GM19452 (cell line): ENCODE results near the gene ZNF770.

Experiments used
- ATAC-seq: cut with Tn5 transposase; IDR thresholded peaks from one replicate; pipeline ENCODE4 v1.9.1; 2021; ENCODE audit not compliant: unreplicated experiment

The ZNF770 gene, protein sequence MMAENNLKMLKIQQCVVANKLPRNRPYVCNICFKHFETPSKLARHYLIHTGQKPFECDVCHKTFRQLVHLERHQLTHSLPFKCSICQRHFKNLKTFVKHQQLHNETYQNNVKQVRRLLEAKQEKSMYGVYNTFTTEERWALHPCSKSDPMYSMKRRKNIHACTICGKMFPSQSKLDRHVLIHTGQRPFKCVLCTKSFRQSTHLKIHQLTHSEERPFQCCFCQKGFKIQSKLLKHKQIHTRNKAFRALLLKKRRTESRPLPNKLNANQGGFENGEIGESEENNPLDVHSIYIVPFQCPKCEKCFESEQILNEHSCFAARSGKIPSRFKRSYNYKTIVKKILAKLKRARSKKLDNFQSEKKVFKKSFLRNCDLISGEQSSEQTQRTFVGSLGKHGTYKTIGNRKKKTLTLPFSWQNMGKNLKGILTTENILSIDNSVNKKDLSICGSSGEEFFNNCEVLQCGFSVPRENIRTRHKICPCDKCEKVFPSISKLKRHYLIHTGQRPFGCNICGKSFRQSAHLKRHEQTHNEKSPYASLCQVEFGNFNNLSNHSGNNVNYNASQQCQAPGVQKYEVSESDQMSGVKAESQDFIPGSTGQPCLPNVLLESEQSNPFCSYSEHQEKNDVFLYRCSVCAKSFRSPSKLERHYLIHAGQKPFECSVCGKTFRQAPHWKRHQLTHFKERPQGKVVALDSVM

DNA sequence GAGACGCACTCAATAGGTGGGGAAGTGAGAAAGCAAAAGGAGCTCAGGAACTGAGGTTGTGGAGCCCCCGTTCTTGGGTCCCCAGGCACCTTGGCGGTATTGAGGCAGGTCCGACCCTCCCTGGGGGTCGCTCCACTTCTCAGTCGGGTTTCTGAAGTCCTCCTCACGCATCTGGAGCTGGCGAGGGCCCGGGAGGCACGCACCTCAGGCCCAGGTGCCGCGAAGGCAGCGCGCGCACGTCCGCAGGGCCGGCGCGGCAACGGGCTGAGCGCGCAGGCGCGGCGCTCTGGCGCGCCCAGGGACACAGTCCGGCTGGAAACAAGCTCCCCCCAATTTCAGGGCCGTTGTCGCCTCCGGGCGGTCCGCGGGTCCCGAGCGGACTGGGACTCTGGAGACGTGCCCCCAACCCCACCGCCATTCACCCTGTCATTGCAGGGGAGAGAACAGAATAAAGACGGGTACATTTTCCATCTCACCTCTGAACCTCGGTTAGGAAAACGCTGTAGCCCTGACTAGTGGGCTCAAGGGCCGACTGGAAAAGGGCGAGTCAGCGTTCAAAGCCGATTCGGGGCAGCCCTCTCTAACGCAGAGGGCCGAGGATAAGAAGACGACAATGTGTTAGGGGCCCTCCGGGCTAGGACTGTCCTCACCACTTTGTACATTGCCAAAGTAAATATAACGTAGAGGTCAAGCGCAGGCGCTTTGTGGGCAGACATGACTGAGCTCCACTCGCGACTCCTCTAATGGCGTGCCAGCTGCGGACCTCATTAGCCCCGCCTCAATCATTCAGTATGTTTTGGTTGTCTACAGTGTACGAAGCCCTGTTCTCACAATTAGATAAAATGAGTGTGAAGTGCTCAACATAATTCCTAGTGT lies at the start of gene ZNF770:
ZNF770 (minus strand) TSS at position 261 of the 876 bp plus-strand sequence. CDS start 4,853 bp downstream, outside the sequence.
- ATAC-seq: peak; percentile 80

DNA sequence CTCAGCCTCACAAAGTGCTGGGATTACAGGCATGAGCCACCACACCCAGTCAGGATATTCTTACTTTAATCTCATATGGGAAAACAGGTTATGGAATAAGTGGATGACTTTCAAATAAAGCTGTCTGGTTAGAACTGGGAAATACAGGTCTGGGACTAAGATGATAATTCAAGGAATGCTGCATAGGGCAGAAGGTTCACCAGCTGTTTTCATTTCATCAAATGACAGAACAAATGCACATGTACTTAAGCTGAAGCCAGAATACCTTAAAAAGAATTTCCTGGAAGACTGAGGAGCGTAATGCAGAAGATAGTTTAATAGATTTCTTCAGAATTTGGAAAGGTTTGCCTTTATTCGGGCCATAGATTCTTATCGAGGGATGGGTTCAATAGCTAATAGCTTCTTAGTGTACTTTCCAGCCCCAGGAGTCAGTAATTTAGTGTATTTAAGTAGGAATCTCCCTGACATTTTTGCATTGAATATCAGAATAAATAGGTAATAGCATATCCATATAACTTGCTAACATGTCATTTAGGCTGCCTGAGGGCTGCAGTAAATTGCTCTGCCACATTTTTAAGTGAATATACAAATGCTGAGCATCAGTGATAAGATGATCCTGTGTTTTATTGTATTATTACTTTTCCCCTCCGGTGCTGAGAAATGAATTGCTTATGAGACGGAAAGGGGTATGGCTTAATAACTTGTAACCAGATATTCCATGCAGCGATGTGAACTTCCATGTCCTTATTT lies 40.3 kb upstream of the ZNF770 start:
- no peak for ATAC-seq

DNA sequence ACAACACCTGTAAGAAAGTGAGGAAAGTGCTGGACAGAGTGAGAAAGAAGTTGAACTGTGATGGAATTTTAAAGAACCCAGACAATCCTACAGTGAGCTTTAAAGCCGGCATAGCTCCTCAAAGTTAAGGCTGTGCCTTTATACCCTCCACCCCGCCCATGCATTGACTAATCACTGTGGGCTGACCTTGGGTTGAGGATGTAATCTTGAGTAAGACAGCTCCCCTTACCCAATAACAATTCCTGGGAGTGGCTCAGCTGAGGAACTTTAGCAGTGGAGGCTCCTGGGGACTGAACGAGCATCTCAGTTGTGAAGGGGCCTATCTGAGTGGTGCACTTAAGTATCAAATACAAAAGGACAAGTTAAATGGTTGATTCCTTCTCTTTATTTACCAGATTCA lies 35.7 kb upstream of the ZNF770 start:
- no peak for ATAC-seq

DNA sequence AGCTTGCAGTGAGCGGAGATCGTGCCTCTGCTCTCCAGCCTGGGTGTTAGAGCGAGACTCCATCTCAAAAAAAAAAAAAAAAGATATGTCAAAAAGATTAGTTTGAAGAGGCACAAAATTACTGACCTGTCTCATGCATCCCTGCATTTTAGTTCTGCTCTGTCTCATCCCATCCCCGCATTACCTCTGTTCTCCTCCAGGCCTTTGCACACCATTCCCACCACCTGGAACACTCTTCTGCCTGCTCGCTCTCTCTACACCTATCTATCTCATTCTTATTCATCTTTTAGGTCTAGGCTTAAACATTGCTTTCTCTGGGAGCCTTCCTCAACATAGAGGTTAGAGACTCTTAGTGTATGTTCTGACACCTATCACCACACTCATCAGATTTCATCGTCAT lies 32.9 kb upstream of the ZNF770 start:
- ATAC-seq: no peak

DNA sequence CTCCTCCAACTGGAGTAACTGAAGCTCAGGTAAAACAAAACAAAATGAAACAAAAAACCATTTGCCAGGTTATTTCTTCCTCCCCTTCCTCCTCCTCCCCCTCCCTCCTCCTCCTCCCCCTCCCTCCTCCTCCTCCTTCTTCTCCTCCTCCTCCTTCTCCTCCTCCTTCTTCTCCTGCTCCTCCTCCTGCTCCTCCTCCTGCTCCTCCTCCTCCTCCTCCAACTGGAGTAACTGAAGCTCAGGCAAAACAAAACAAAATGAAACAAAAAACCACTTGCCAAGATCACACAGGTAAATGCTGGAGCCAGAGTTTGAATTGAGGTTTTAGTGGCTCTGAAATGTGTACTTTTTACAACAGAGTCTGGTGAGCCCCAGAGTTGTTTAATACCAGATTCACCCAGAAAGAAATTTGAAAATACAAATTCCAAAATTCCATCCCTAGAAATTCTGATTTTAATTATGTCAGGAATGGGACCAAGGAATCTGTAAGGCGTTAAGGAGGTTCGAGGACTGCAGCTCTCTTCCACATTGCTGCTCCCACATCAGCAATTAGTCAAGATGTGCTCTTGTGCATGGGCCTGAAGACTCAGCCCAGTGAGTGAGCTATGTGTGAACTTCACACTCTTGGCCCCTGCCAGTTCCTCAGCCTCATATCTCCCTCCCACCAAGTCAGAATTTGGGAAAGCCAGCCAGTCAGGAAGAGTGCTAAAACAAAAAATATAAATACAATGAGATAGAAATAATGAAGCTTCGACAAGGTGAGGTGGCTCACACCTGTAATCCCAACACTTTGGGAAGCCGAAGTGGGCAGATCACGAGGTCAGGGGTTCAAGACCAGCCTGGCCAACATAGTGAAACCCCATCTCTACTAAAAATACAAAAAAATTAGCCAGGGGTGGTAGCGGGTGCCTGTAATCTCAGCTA lies 31.6 kb upstream of the ZNF770 start:
- no peak for ATAC-seq

DNA sequence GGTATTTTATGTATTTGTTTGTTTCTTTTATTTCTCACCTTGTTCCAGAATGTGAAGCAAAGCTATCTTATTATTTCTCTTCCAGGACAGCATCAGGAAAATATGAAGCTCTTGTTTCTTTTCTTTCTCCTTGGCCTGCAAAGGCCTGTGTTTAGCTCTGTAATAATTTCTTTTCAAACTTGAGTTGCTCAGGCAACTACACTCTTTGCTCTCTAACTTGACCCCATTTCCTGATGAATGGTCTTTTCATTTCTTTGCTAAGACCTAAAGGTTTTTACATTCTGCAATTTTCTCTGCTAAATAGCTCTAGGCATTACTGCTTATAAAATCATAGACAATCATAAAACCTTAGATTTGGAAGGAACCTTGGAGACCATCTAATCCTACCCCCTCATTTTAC lies 26.2 kb upstream of the ZNF770 start:
- ATAC-seq: no peak

DNA sequence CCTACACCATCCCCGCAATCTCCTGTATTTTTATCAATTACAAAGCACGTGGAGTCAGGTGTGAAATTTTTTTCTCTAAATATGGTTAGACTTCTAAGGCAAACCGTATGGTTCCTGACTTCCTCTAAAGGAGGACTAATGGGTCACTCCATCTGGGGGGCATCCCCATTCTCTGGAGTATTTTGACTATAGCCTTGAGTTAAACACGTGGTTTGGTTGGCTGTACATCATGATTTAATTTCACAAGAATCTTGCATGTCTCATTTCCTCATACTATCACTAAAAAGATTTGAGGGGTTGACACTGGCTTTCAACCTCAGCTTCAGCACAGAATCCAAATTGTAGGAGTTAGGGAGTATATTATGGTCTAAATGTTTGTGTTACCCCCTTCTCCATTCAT lies 25.3 kb upstream of the ZNF770 start:
- ATAC-seq: no peak

DNA sequence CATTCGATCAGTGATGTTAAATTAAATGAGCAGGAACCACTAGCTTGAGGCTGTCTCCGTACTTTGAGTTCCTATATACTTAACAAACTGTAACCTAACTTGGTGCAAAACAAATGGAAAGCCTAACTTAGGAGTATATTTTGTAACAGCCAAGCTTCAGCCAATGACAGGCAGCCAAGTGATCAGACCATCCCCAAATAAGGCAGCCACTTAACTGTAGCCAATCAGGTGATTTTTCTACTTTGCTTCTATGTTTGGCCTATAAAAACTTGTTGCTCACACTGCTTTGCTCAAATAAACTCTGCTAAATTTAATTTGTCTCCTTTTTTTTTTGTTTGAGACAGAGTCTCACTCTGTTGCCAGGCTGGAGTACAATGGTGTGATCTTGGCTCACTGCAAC lies 19.3 kb upstream of the ZNF770 start:
- no peak for ATAC-seq

DNA sequence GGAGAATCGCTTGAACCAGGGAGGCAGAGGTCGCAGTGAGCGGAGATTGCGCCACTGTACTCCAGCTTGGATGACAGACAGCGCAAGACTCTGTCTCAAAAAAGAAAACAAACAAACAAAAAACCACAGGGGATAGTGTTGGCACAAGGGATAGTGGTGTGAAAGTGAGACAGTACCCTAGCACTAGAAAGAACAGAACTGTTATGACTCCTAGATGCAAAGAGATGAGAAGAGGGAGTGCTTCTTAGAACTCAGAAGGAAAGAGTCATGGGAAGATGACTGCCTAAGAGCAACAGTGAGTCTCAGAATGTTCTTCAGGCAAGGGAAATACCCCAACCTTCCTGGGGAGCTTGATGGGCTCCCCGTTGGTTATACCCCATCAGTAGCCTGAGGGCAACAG lies 17.8 kb upstream of the ZNF770 start:
- ATAC-seq: no peak

DNA sequence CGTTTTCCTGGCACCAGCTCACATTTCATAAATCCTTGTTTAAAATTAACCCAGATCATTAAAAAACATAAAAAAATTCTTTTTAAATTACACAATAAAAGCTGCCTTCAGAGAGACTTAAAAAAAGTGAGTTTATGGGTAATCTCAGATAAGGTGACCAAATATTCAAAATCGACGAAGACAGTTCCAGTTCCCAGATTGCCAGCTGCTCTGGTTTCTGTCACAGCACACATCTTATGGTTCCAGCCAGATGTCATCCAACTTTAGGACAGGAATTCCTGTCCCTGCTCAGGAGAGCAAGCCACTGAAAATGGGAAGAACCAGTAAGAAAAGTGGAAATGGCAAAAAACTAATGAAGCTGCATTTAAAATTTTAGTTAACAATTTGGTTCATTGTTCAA lies 15.8 kb upstream of the ZNF770 start:
- ATAC-seq: no peak

DNA sequence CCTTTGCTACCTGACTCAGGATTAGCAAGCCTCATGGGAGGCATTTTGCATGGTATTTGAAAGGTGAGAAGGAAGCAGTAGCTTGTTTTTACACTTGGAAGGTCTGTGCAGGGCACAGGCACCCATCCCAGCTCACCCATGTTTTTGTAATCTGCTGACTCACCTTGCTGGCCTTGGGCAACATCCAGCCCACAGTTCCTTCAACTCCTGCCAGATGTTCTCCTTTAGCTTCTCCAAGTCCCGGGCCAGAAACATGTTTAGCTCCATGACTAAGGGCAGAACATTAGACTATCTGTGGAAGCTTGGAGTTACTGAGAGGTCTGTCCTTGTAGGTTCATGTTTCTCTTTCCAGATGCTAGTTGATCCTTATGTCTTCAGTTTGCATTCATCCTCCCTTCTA lies 12.4 kb upstream of the ZNF770 start:
- no peak for ATAC-seq

DNA sequence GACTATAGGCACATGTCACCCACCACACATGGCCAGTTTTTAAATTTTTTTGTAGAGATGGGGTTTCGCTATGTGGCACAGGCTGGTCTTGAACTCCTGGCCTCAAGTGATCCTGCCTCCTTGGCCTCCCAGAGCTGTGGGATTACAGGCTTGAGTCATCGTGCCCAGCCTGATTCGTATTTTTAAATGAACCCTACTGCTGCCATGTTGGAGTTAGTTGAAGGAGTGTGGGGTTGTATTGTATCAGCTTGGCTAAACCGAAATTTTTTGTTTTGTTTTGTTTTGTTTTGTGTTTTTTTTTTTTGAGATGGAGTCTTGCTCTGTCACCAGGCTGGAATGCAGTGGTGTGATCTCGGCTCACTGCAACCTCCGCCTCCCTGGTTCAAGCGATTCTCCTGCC lies 11.8 kb upstream of the ZNF770 start:
- no peak for ATAC-seq

DNA sequence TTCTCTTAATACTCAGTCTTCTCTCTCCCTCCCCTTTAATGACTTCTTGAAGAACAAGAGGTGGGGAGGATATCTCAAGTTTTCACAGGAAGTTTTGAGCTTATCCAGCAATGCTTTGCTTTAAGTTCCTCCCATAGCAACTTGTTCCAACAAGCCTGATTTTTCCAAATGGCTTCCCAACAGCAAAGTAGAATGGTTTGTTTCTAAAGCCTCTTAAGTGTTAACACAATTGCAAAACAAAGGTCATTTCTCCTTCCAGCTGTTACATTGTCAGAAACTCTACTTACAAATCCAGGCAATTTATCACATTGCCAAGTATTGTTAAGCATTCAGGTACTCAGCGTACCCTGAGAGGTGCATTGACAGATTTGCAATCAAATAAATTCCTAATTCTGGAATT lies 6.8 kb upstream of the ZNF770 start:
- no peak for ATAC-seq

DNA sequence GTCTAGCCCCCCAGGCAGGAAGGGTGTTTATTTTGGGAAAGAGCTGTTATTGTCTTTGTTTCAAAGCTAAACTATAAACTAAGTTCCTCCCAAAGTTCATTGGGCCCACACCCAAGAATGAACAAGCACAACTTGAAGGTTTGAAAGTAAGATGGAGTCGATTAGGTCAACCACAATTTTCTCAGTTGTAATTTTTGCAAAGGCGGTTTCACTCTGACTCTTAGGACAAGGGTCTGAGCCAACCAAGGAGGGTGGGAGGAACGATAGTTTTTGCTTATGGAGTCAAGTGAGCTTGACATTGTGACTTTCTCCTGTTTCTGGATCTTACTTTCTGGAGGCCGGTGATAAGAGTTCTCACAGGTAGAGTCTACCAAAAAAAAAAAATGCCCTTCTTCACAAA lies 5.8 kb upstream of the ZNF770 start:
- ATAC-seq: peak; percentile 93

DNA sequence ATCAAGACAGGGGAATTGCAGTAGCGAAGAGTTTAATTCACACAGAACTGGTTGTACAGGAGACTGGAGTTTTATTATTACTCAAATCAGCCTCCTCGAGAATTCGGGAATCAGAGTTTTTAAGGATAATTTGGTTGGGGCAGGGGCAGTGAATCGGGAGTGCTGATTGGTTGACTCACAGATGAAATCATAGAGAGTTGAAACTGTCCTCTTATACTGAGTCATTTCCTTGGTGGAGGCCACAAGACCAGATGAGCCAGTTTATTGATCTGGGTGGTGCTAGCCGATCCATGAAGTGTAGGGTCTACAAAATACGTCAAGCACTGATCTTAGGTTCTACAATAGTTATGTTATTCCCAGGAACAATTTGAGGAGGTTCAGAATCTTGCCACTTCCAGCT lies 5.3 kb upstream of the ZNF770 start:
- no peak for ATAC-seq

DNA sequence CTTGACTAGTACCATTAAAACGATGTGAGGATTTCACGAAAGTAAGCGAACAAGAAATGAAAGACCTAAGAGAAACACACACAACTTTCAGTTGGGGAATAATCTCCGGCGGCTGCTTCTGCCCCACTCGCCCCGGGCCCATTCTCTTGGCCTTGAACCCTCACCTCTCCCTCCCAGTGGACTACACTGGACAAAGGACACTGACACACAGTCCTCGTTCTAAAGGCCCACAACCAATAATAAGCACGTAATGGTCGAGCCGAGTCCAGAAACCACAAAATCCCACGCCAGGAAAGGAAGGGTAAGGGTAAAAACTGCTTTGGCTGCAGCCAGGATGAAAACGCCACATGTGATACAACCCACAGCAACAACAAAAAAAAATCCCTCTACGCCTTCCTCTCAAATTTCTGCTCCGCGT lies 469 bp downstream of the ZNF770 start:
- no peak for ATAC-seq

DNA sequence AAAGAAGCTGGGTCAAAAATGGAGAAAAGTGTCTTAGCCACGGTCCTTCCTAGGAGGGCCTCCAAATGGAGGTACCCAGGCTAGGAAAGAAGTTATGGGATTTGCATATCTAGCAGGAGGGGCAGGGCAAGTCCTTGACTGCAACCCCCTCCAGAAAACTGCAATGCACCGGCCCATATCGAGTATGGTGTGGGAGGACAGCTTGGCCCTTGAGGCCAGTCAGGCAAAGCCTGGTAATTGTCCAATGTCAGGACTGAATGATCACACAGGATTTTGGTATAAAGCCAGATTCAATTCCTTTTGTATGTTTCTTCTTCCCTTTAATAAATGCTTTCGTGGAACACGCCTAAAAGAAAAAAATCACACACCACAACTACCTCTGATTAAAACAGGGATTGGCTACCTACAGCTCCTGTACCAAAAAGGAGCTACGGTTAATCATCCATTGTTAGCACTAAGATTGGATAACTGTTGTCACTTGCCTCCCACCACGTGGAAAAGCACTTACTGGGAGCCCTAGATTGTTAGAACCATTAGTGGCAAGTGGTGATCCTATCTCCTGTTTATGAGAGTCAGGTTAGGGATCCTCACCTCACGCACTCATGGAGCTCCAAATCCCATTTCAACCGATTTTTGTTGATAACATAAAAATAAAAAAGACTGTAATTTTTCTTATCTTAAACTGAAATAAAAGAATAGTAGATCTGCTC lies 1.2 kb downstream of the ZNF770 start:
- ATAC-seq: no peak

DNA sequence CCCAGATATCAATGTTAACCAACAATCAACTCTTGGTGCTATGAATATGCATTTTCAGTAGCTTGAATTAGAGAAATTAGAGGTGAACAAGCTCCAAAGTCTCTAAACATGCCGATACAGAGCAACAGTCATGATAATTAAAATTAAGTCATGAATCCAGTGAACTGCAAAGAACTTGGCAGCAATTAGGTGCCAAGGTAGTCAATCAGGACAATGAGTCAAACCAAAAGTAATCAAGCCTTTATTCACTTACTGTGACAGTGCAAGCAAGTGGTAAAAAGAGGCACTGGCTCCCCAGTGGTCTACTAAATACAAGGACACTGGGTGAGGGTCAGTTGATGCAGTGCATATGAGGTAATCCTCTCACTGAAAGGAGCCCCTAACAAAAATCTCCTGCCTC lies 1.8 kb downstream of the ZNF770 start:
- ATAC-seq: no peak
